Dendritic cell treated with granulocyte-macrophage colony-stimulating factor and Interleukin-4, amounts not matched to agents 40 ng/mL and 50 ng/mL, for 4 days (primary cell): ENCODE results near the gene LY6G5C.

Experiments used
- H3K27ac Mint-ChIP-seq: one replicate; pipeline ENCODE4 v1.8.0; 2022; ENCODE audit warnings: mild to moderate bottlenecking, mixed read lengths
- H3K27me3 Mint-ChIP-seq: one replicate; pipeline ENCODE4 v1.8.0; 2022; ENCODE audit warnings: mild to moderate bottlenecking, mixed read lengths
- H3K36me3 Mint-ChIP-seq: one replicate; pipeline ENCODE4 v1.8.0; 2022; ENCODE audit warnings: low read depth, mixed read lengths
- H3K4me1 Mint-ChIP-seq: one replicate; pipeline ENCODE4 v1.8.0; 2022; ENCODE audit warnings: low read depth, mixed read lengths
- H3K4me3 Mint-ChIP-seq: one replicate; pipeline ENCODE4 v1.8.0; 2022; ENCODE audit warnings: mild to moderate bottlenecking, moderate library complexity, mixed read lengths
- H3K9me3 Mint-ChIP-seq: one replicate; pipeline ENCODE4 v1.8.0; 2022; ENCODE audit warnings: mixed read lengths
- intact Hi-C: fragments of 100-400 bp; cut with micrococcal nuclease; formaldehyde crosslinking; loops from one replicate; pipeline ENCODE4 v1.15.0; 2022

LY6G5C gene

GRCh38 chr6:31680226-31681134, at the start of gene LY6G5C:
Gene LY6G5C, minus strand, starts transcription at chr6:31681067. Its CDS starts 694 bp downstream, at chr6:31680373.
- Mint-ChIP-seq H3K4me3 (peak within 1 kb of the TSS; percentile 74), H3K27ac (peak within 1 kb of the TSS; percentile 55), H3K27me3 (peaks cover 9% of the 10 kb centered on the region), H3K9me3 (no peaks in the 10 kb centered on the region), H3K36me3 (peaks cover 23% of the 10 kb centered on the region), H3K4me1 (peaks cover 56% of the 10 kb centered on the region)
- intact Hi-C loops = loop anchor here (1.0 to 2.0 kb wide), 3 partner anchors 47 to 150 kb away; no protein-coding TSS in a partner anchor

GRCh38 chr6:31729979-31730630, 49.2 kb upstream of the LY6G5C start:
- Mint-ChIP-seq H3K27me3 (peaks cover under 1% of the 10 kb centered on the region), H3K27ac (peak overlapping the region; percentile 99), H3K36me3 (peaks cover 100% of the 10 kb centered on the region), H3K4me3 (peak overlapping the region; percentile 99), H3K9me3 (no peaks in the 10 kb centered on the region), H3K4me1 (peaks cover 88% of the 10 kb centered on the region)
- intact Hi-C loops = loop anchor here (1.0 to 5.0 kb wide), 3 partner anchors 27 to 102 kb away; partner anchors contain the start of gene ABHD16A

- Mint-ChIP-seq H3K27me3 (peaks cover 3% of the 10 kb centered on the region), H3K9me3 (no peaks in the 10 kb centered on the region), H3K36me3 (peaks cover 100% of the 10 kb centered on the region), H3K4me1 (peaks cover 91% of the 10 kb centered on the region), H3K27ac (peak overlapping the region; percentile 99), H3K4me3 (peak overlapping the region; percentile 99)
- intact Hi-C loops = loop anchor here (1.0 to 5.0 kb wide), 3 partner anchors 26 to 103 kb away; partner anchors contain the start of gene ABHD16A
Observed at GRCh38 chr6:31729515-31729978, 48.7 kb upstream of the LY6G5C start.

GRCh38 chr6:31728767-31729514, 48.1 kb upstream of the LY6G5C start, which contains the start of gene DDAH2:
Gene DDAH2, minus strand, starts transcription at chr6:31729299. Its CDS starts 138 bp downstream, at chr6:31729161.
- Mint-ChIP-seq H3K4me3 (peak within 1 kb of the TSS; percentile 99), H3K9me3 (no peaks in the 10 kb centered on the region), H3K36me3 (peaks cover 100% of the 10 kb centered on the region), H3K27me3 (peaks cover 6% of the 10 kb centered on the region), H3K27ac (peak within 1 kb of the TSS; percentile 99), H3K4me1 (peaks cover 91% of the 10 kb centered on the region)
- intact Hi-C loops = loop anchor here (1.0 to 5.0 kb wide), 3 partner anchors 26 to 103 kb away; partner anchors contain the start of gene ABHD16A

- H3K27ac Mint-ChIP-seq = peak overlapping the region; percentile 99
- peaks cover 93% of the 10 kb centered on the region for H3K36me3 Mint-ChIP-seq
- intact Hi-C loops = loop anchor here (1.0 to 5.0 kb wide), 3 partner anchors 41 to 104 kb away; no protein-coding TSS in a partner anchor
- peaks cover 14% of the 10 kb centered on the region for H3K27me3 Mint-ChIP-seq
- peak overlapping the region; percentile 99 for H3K4me3 Mint-ChIP-seq
- H3K4me1 Mint-ChIP-seq = peaks cover 91% of the 10 kb centered on the region
- no peaks in the 10 kb centered on the region for H3K9me3 Mint-ChIP-seq
Observed at GRCh38 chr6:31727717-31728671, 47.1 kb upstream of the LY6G5C start.

- H3K27ac Mint-ChIP-seq = peak overlapping the region; percentile 99
- H3K4me1 Mint-ChIP-seq = peaks cover 87% of the 10 kb centered on the region
- H3K36me3 Mint-ChIP-seq = peaks cover 84% of the 10 kb centered on the region
- H3K4me3 Mint-ChIP-seq = peak overlapping the region; percentile 99
- H3K9me3 Mint-ChIP-seq = no peaks in the 10 kb centered on the region
- intact Hi-C loops = loop anchor here (1.0 to 5.0 kb wide), 2 partner anchors 47 to 105 kb away; no protein-coding TSS in a partner anchor
- peaks cover 14% of the 10 kb centered on the region for H3K27me3 Mint-ChIP-seq
Observed at GRCh38 chr6:31727034-31727716, 46.3 kb upstream of the LY6G5C start.

- Mint-ChIP-seq H3K9me3 (no peaks in the 10 kb centered on the region), H3K27me3 (peaks cover 21% of the 10 kb centered on the region), H3K4me3 (peak overlapping the region; percentile 99), H3K27ac (peak overlapping the region; percentile 99), H3K4me1 (peaks cover 80% of the 10 kb centered on the region), H3K36me3 (peaks cover 70% of the 10 kb centered on the region)
- intact Hi-C loops = loop anchor here (5.0 kb wide), 1 partner anchor 107 kb away; no protein-coding TSS in a partner anchor
Observed at GRCh38 chr6:31725502-31726350, 44.9 kb upstream of the LY6G5C start.

- Mint-ChIP-seq H3K27ac (peak overlapping the region; percentile 99), H3K36me3 (peaks cover 54% of the 10 kb centered on the region), H3K27me3 (peaks cover 21% of the 10 kb centered on the region), H3K9me3 (no peaks in the 10 kb centered on the region), H3K4me1 (peaks cover 68% of the 10 kb centered on the region), H3K4me3 (no peak overlapping the region)
- intact Hi-C loops = no loop called here
Observed at GRCh38 chr6:31723980-31724691, 43.3 kb upstream of the LY6G5C start.

GRCh38 chr6:31723245-31723979, 42.5 kb upstream of the LY6G5C start, which contains the start of gene MPIG6B:
Gene MPIG6B, plus strand, starts transcription at chr6:31723373. Its CDS starts 11 bp downstream, at chr6:31723384.
- peak within 1 kb of the TSS; percentile 99 for H3K27ac Mint-ChIP-seq
- intact Hi-C loops = no loop called here

GRCh38 chr6:31722173-31722572, 41.3 kb upstream of the LY6G5C start:
- Mint-ChIP-seq H3K9me3 (no peaks in the 10 kb centered on the region), H3K4me1 (peaks cover 48% of the 10 kb centered on the region), H3K27ac (no peak overlapping the region), H3K27me3 (peaks cover 21% of the 10 kb centered on the region), H3K4me3 (no peak overlapping the region), H3K36me3 (peaks cover 34% of the 10 kb centered on the region)
- intact Hi-C loops = no loop called here

More at GRCh38 chr6:31723245-31723979, 42.5 kb upstream of the LY6G5C start, which contains the start of gene MPIG6B:
- peaks cover 61% of the 10 kb centered on the region for H3K4me1 Mint-ChIP-seq
- H3K9me3 Mint-ChIP-seq = no peaks in the 10 kb centered on the region
- H3K36me3 Mint-ChIP-seq = peaks cover 47% of the 10 kb centered on the region
- H3K27me3 Mint-ChIP-seq = peaks cover 21% of the 10 kb centered on the region
- H3K4me3 Mint-ChIP-seq = no peak within 1 kb of the TSS
